Cortex of kidney (tissue), 1 donor: ENCODE data around the gene GRIN2A.

Source experiments
- DNase-seq: peaks from one replicate; lab custom pipeline; 2025; lab: John Stamatoyannopoulos, UW

GRIN2A gene

GRCh38 chr16:9859701-9860327, 322.4 kb downstream of the GRIN2A start:
- no peak for DNase-seq

- no peak for DNase-seq
These were observed 327.6 kb downstream of the GRIN2A start for GRCh38 chr16:9854675-9855074.

GRCh38 chr16:9852003-9852402, 330.2 kb downstream of the GRIN2A start:
- DNase-seq, result no peak

- DNase-seq, result no peak
These were observed 331.4 kb downstream of the GRIN2A start for GRCh38 chr16:9850817-9851216.

- DNase-seq, result no peak
These were observed 332.5 kb downstream of the GRIN2A start for GRCh38 chr16:9849697-9850245.

GRCh38 chr16:9847146-9847545, 335.1 kb downstream of the GRIN2A start:
- DNase-seq, result no peak

GRCh38 chr16:9846362-9847099, 335.7 kb downstream of the GRIN2A start:
- no peak for DNase-seq

GRCh38 chr16:9845661-9846361, 336.4 kb downstream of the GRIN2A start:
- DNase-seq, result no peak

- DNase-seq, result no peak
These were observed 337.9 kb downstream of the GRIN2A start for GRCh38 chr16:9844361-9844760.

GRCh38 chr16:9843424-9844018, 338.7 kb downstream of the GRIN2A start:
- DNase-seq, result no peak

GRCh38 chr16:9840761-9841665, 341.2 kb downstream of the GRIN2A start:
- DNase-seq, result no peak

GRCh38 chr16:9837481-9837880, 344.7 kb downstream of the GRIN2A start:
- DNase-seq, result no peak

- no peak for DNase-seq
These were observed 346.0 kb downstream of the GRIN2A start for GRCh38 chr16:9836118-9836736.

- DNase-seq, result no peak
These were observed 355.0 kb downstream of the GRIN2A start for GRCh38 chr16:9827062-9827752.

GRCh38 chr16:9826656-9827055, 355.6 kb downstream of the GRIN2A start:
- no peak for DNase-seq

- no peak for DNase-seq
These were observed 357.8 kb downstream of the GRIN2A start for GRCh38 chr16:9824200-9825068.

GRCh38 chr16:9823510-9823909, 358.7 kb downstream of the GRIN2A start:
- DNase-seq, result no peak

- no peak for DNase-seq
These were observed 360.3 kb downstream of the GRIN2A start for GRCh38 chr16:9821970-9822369.

- no peak for DNase-seq
These were observed 360.9 kb downstream of the GRIN2A start for GRCh38 chr16:9821331-9821730.
